H9 (cell line): Measurements from ENCODE around the gene FOXF2. TPM values are rescaled to one million over a fixed set of nuclear protein-coding genes. Genes with fewer than 3 reads are reported as not detected.
A peak's percentile ranks its signal among the peaks of the same experiment; 100 is the strongest.

Source experiments
- DNase-seq: peaks from one replicate; pipeline ENCODE4 v3.0.0-alpha.2; 2017
- H2AFZ ChIP-seq: one replicate; pipeline ENCODE4 v1.6.1; 2013; ENCODE audit warnings: mild to moderate bottlenecking, low read length, control low read depth, moderate library complexity
- H2AK5ac ChIP-seq: 2 replicates; pipeline ENCODE4 v1.6.1; 2013; ENCODE audit warnings: low read length, control low read depth, mixed read lengths; ENCODE audit not compliant: insufficient read length
- H2BK120ac ChIP-seq: one replicate; pipeline ENCODE4 v1.6.1; 2013; ENCODE audit warnings: low read depth, mild to moderate bottlenecking, low read length, control low read depth, inconsistent platforms; ENCODE audit not compliant: poor library complexity, severe bottlenecking
- H2BK12ac ChIP-seq: 2 replicates; pipeline ENCODE4 v1.6.1; 2013; ENCODE audit warnings: low read length, control low read depth, mixed read lengths, low read depth; ENCODE audit not compliant: insufficient read length
- H2BK15ac ChIP-seq: 2 replicates; pipeline ENCODE4 v1.6.1; 2013; ENCODE audit warnings: low read depth, low read length, control low read depth
- H2BK20ac ChIP-seq: one replicate; pipeline ENCODE4 v1.6.1; 2013; ENCODE audit warnings: low read depth, mild to moderate bottlenecking, low read length, control low read depth, inconsistent platforms; ENCODE audit not compliant: poor library complexity, severe bottlenecking
- H2BK5ac ChIP-seq: 2 replicates; pipeline ENCODE4 v1.6.1; 2013; ENCODE audit warnings: low read length, control low read depth, mixed read lengths; ENCODE audit not compliant: insufficient read length
- H3K14ac ChIP-seq: 2 replicates; pipeline ENCODE4 v1.6.1; 2013; ENCODE audit warnings: low read length, control low read depth; ENCODE audit not compliant: insufficient read depth
- H3K18ac ChIP-seq: 2 replicates; pipeline ENCODE4 v1.6.1; 2013; ENCODE audit warnings: low read depth, mild to moderate bottlenecking, mixed read lengths, low read length, control low read depth; ENCODE audit not compliant: insufficient read length
- H3K23ac ChIP-seq: 2 replicates; pipeline ENCODE4 v1.6.1; 2013; ENCODE audit warnings: low read length, control low read depth, mixed read lengths, low read depth; ENCODE audit not compliant: insufficient read length
- H3K23me2 ChIP-seq: 2 replicates; pipeline ENCODE4 v1.6.1; 2013; ENCODE audit warnings: low read depth, mild to moderate bottlenecking, mixed read lengths, low read length, control low read depth; ENCODE audit not compliant: insufficient read length, poor library complexity, severe bottlenecking
- H3K27ac ChIP-seq: 2 replicates; pipeline ENCODE4 v1.5.1; 2013; ENCODE audit warnings: low read length, control low read depth, mixed read lengths, low read depth; ENCODE audit not compliant: insufficient read length
- H3K27me3 ChIP-seq: 2 replicates; pipeline ENCODE4 v1.6.1; 2013; ENCODE audit warnings: low read length, control low read depth, inconsistent platforms; ENCODE audit not compliant: insufficient read depth
- H3K4ac ChIP-seq: 2 replicates; pipeline ENCODE4 v1.6.1; 2013; ENCODE audit warnings: low read depth, mild to moderate bottlenecking, control low read depth, inconsistent platforms, low read length, moderate library complexity
- H3K4me1 ChIP-seq: 2 replicates; pipeline ENCODE4 v1.6.1; 2013; ENCODE audit warnings: low read length, control low read depth, inconsistent platforms; ENCODE audit not compliant: insufficient read depth
- H3K4me2 ChIP-seq: 2 replicates; pipeline ENCODE4 v1.6.1; 2013; ENCODE audit warnings: low read length, control low read depth, mixed read lengths; ENCODE audit not compliant: insufficient read length, insufficient read depth
- H3K56ac ChIP-seq: 2 replicates; pipeline ENCODE4 v1.6.1; 2013; ENCODE audit warnings: low read depth, mild to moderate bottlenecking, mixed read lengths, low read length, control low read depth; ENCODE audit not compliant: insufficient read length
- H3K79me1 ChIP-seq: 2 replicates; pipeline ENCODE4 v1.6.1; 2013; ENCODE audit warnings: low read depth, mild to moderate bottlenecking, moderate library complexity, low read length, control low read depth, inconsistent platforms; ENCODE audit not compliant: insufficient read depth, poor library complexity, severe bottlenecking
- H3K79me2 ChIP-seq: 2 replicates; pipeline ENCODE4 v1.6.1; 2013; ENCODE audit warnings: low read length, control low read depth, inconsistent platforms; ENCODE audit not compliant: insufficient read depth
- H3K9ac ChIP-seq: 2 replicates; pipeline ENCODE4 v1.6.1; 2013; ENCODE audit warnings: low read length, control low read depth, mixed read lengths; ENCODE audit not compliant: insufficient read length; ENCODE audit errors: extremely low read depth
- H3K9me3 ChIP-seq: one replicate; pipeline ENCODE4 v1.6.1; 2013; ENCODE audit warnings: low read depth, low read length, inconsistent platforms; ENCODE audit not compliant: control insufficient read depth
- H3T11ph ChIP-seq: one replicate; pipeline ENCODE4 v1.6.1; 2013; ENCODE audit warnings: mild to moderate bottlenecking, low read length, control low read depth, inconsistent platforms
- H4K20me1 ChIP-seq: one replicate; pipeline ENCODE4 v1.6.1; 2013; ENCODE audit not compliant: control insufficient read depth, insufficient read length, insufficient read depth
- H4K5ac ChIP-seq: 2 replicates; pipeline ENCODE4 v1.6.1; 2013; ENCODE audit warnings: low read depth, mild to moderate bottlenecking, mixed read lengths, low read length, control low read depth; ENCODE audit not compliant: insufficient read length
- H4K8ac ChIP-seq: replicated peaks from 2 replicates; pipeline ENCODE4 v1.6.1; 2013; ENCODE audit warnings: low read length, control low read depth, mixed read lengths, low read depth; ENCODE audit not compliant: insufficient read length
- H4K91ac ChIP-seq: 2 replicates; pipeline ENCODE4 v1.6.1; 2013; ENCODE audit warnings: low read depth, mild to moderate bottlenecking, moderate library complexity, mixed read lengths, low read length, control low read depth; ENCODE audit not compliant: insufficient read length
- H3K27ac Mint-ChIP-seq, 3 experiments: 2 replicates in 2 of 3; 3 replicates in 1 of 3; pipeline ENCODE4 v1.8.0; 2020 to 2021; ENCODE audit warnings: mixed read lengths in 3 of 3, mild to moderate bottlenecking in 1 of 3, moderate library complexity in 1 of 3
- H3K27me3 Mint-ChIP-seq: 2 replicates; pipeline ENCODE4 v1.8.0; 2021; ENCODE audit warnings: low read depth, mild to moderate bottlenecking, moderate library complexity, mixed read lengths
- H3K36me3 Mint-ChIP-seq, 3 experiments: 2 replicates in 2 of 3; 3 replicates in 1 of 3; pipeline ENCODE4 v1.8.0; 2020 to 2021; ENCODE audit warnings: low read depth in 3 of 3, mixed read lengths in 3 of 3; ENCODE audit not compliant: insufficient read depth in 1 of 3
- H3K4me1 Mint-ChIP-seq, 2 experiments: 2 replicates each; pipeline ENCODE4 v1.8.0; 2020; ENCODE audit warnings: mixed read lengths in 2 of 2
- H3K4me3 Mint-ChIP-seq, 2 experiments: 2 replicates in 1 of 2; 3 replicates in 1 of 2; pipeline ENCODE4 v1.8.0; 2020 to 2021; ENCODE audit warnings: mild to moderate bottlenecking in 2 of 2, mixed read lengths in 2 of 2, moderate library complexity in 1 of 2
- H3K9me3 Mint-ChIP-seq, 2 experiments: 2 replicates in 1 of 2; 3 replicates in 1 of 2; pipeline ENCODE4 v1.8.0; 2020; ENCODE audit warnings: mild to moderate bottlenecking in 2 of 2, mixed read lengths in 2 of 2, moderate library complexity in 1 of 2
- WGBS: extraction: QIAGEN DNeasy Blood & Tissue Kit; methylation state at CpG from one replicate; pipeline ENCODE4 v1.1.7; 2013; ENCODE audit warnings: missing lambda C conversion rate, low lambda C conversion rate, mixed read lengths; ENCODE audit not compliant: insufficient read length; ENCODE audit errors: extremely low coverage; 5-methylcytosine and 5-hydroxymethylcytosine counted together
- total RNA-seq: library from RNA; stranded (reverse); gene quantifications from 2 replicates; pipeline ENCODE4 v1.2.1, GENCODE V29; 2021
- TF ChIP-seq, protein P1 (sequence below): fragments of 200-600 bp; sonication (generic); conservative IDR thresholded peaks from 3 replicates; pipeline ENCODE4 v1.8.0; 2021; ENCODE audit warnings: antibody characterized with exemption, mild to moderate bottlenecking

Gene FOXF2
- total RNA-seq, 1 experiment from 2014 or later = not detected

- Histone ChIP-seq H3K23ac (no peak overlapping the region), H3K4ac (no peak overlapping the region), H2BK120ac (no peak overlapping the region), H2BK15ac (no peak overlapping the region), H2AK5ac (no peak overlapping the region), H3T11ph (no peak overlapping the region), H3K9ac (no peak overlapping the region), H3K27me3 (peaks cover 78% of the 10 kb centered on the region), H3K9me3 (no peaks in the 10 kb centered on the region), H3K4me2 (peak overlapping the region; percentile 9), H3K18ac (no peak overlapping the region), H3K4me1 (no peaks in the 10 kb centered on the region), H3K23me2 (peaks cover 3% of the 10 kb centered on the region), H4K20me1 (no peaks in the 10 kb centered on the region), H2BK20ac (no peak overlapping the region), H4K8ac (no peak overlapping the region), H3K56ac (no peak overlapping the region), H2AFZ (no peak overlapping the region), H4K5ac (no peak overlapping the region), H3K79me1 (no peaks in the 10 kb centered on the region), H2BK5ac (no peak overlapping the region), H2BK12ac (no peak overlapping the region), H3K27ac (no peak overlapping the region), H4K91ac (no peak overlapping the region), H3K14ac (no peak overlapping the region), H3K79me2 (no peaks in the 10 kb centered on the region)
- Mint-ChIP-seq H3K4me3 (peak overlapping the region in 1 of 2 experiments; percentile 42; a peak in 1 of 5 replicates), H3K9me3 (peaks cover 2 to 19% of the 10 kb centered on the region in 2 experiments; a peak in 3 of 5 replicates), H3K36me3 (no peaks in the 10 kb centered on the region), H3K4me1 (peaks cover 11 to 34% of the 10 kb centered on the region in 2 experiments), H3K27ac (no peak overlapping the region), H3K27me3 (peaks cover 94% of the 10 kb centered on the region)
- peak; percentile 60 for DNase-seq
- TF ChIP-seq, protein P1, sequence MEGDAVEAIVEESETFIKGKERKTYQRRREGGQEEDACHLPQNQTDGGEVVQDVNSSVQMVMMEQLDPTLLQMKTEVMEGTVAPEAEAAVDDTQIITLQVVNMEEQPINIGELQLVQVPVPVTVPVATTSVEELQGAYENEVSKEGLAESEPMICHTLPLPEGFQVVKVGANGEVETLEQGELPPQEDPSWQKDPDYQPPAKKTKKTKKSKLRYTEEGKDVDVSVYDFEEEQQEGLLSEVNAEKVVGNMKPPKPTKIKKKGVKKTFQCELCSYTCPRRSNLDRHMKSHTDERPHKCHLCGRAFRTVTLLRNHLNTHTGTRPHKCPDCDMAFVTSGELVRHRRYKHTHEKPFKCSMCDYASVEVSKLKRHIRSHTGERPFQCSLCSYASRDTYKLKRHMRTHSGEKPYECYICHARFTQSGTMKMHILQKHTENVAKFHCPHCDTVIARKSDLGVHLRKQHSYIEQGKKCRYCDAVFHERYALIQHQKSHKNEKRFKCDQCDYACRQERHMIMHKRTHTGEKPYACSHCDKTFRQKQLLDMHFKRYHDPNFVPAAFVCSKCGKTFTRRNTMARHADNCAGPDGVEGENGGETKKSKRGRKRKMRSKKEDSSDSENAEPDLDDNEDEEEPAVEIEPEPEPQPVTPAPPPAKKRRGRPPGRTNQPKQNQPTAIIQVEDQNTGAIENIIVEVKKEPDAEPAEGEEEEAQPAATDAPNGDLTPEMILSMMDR = no peak
- no CpG with 5 or more reads among the region's 74 CpGs for WGBS
These were observed 3.7 kb downstream of the FOXF2 start for GRCh38 chr6:1392813-1393640.
